HG02623 (cell line): Measurements from ENCODE around the gene MYCBPAP.

Experiments
- ATAC-seq: cut with Tn5 transposase; IDR thresholded peaks from one replicate; pipeline ENCODE4 v1.9.1; 2021; ENCODE audit warnings: moderate library complexity; ENCODE audit not compliant: unreplicated experiment

MYCBPAP gene

DNA sequence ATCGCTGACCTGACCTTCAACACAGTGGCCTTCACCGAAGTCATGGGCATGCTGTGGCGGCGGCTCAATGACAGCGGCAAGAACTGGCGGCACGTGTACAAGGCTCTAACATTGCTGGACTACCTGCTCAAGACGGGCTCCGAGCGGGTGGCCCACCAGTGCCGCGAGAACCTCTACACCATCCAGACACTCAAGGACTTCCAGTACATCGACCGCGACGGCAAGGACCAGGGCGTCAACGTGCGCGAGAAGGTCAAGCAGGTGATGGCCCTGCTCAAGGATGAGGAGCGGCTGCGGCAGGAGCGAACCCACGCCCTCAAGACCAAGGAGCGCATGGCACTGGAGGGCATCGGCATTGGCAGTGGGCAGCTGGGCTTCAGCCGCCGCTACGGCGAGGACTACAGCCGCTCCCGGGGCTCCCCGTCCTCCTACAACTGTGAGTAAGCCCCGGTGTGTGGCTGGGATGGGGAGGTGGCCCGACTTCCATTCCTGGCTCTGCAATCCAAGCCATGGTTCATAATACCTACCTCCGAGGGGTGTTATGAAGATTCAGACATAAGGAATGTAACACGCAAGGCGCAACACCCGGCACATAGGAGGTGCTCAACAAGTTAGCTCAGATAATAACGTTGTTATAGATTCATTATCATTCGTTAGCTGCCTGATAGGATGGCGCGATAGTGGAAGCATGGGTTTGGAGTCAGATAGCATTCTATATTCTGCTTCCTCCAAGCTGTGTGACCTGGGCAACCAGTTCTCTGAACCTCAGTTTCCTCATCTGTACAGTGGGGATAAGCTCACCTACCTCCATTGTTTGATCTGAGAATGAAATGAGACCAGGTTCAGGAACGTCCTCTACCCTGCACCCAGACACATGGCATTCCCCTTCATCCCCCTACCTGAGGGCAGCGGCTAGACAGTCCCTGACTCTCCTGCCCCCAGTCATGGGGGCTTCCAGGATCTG lies 28.7 kb downstream of the MYCBPAP start:
- ATAC-seq: no peak

DNA sequence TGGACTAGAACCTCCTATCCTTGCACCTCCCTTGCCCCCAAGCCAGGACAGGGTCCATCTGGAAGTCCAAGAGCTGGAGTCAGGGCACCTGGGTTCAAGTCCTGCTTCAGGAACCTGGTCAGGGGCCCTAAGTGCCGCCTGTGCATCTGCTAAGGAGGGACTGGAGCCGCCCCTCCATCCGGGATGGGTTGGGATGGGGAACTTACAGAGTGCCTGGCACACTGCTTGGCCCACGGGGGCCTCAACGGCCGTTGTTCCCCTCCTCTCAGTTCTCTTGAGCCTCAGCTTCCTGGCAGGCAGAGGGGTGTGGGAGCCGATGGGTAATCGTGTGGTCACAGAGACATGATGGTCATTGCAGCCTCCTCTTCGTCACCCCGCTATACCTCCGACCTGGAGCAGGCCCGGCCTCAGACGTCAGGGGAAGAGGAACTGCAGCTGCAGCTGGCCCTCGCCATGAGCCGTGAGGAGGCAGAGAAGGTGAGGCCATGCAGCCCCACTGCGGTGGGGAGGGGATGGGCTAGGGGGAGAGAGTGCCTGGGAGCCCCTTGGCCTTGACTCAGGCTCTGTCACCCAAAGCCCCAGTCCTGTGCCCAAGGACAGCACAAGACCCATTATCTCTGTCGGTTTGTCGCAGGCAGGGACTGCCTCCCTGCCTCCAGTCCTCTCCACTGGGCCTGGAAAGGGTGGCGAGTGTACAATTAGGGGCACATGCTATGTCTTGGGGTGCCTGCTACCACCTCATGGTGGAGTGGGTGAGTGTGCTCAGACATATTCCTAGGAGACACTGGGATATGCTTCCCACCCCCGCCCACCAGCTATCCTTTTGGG lies 29.7 kb downstream of the MYCBPAP start:
- ATAC-seq: no peak

DNA sequence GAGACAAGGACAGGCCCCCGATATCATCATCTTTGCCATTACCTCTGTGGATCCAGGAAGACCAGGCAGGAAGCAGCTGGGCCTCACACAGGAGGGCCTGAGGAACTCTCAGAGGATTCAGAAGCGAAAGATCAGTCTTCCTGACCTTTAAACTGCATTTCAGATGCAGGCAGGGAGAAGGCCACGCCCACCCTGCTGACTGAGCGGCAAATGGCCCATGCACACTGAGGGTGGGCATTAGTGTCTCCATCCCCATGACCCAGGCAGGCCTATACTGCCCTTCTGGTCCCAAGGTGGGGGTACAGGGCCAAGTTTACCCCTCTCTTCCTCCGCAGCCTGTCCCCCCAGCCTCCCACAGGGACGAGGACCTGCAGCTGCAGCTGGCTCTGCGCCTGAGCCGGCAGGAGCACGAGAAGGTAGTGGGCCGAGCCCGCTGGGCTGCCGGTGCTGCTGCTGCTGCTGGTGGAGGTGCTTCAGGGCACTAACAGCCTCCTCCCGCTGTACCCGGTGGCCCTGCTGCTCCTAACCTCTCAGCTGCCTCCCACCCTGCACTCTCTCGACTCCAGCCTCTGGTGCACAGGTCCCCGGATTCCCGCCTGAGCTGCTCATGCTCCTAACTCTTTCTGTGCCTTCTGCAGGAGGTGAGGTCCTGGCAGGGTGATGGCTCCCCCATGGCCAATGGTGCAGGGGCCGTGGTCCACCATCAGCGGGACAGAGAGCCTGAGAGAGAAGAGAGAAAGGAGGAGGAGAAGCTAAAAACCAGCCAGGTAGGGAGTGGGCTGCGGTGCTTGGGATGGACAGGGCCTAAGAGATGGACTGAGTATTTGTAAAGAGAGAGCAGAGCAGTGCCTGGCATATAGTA lies 30.5 kb downstream of the MYCBPAP start:
- ATAC-seq: no peak

- no peak for ATAC-seq
These were observed 31.7 kb downstream of the MYCBPAP start for GRCh38 chr17:50539762-50540559.

GRCh38 chr17:50540560-50541401 lies 32.5 kb downstream of the MYCBPAP start:
- ATAC-seq: no peak

DNA sequence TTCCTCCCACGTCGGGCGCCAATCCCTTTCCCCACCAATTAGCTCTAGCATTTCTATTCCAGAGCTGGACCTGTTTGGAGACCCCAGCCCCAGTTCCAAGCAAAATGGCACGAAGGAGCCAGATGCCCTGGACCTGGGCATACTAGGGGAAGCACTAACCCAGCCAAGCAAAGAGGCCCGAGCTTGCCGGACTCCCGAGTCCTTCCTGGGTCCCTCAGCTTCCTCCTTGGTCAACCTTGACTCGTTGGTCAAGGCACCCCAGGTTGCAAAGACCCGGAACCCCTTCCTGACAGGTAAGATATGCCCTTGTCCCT lies 33.1 kb downstream of the MYCBPAP start:
- ATAC-seq: no peak

DNA sequence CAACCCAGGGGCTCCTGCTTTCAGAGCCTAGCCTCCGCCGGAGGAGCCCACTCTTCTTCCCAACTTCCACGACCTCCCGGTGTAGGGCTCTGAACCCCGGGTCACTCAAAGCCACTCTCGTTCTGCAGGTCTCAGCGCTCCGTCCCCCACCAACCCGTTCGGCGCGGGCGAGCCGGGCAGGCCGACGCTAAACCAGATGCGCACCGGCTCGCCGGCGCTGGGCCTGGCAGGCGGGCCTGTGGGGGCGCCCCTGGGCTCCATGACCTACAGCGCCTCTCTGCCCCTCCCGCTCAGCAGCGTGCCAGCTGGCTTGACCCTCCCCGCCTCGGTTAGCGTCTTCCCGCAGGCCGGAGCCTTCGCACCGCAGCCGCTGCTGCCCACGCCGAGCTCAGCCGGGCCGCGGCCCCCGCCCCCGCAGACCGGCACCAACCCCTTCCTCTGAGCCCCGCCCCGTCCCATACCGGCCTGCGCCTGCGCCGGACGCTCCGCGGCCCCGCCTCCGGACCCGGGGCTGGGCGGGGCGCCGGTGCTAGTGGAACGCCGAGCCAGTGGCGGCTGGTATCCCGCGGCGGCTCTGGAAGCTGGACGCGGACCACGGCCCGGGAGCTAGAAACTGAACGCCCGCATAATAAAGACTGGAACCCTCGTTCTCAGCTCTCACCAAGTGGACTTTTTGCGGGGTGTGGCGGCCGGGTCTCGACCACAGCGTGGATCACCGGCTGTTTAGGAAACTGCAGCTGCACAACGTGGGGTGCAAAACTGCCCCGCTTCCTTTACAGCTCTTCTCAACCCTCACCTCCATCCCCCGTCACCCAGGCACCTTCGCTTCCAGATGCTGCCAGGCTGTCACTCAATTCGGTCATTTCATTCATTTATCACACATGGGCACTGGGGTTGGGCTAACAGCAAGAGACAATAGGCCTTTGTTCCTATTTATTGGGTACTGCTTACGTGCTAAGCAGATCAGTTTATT lies 33.8 kb downstream of the MYCBPAP start:
- ATAC-seq: peak; percentile 73

DNA sequence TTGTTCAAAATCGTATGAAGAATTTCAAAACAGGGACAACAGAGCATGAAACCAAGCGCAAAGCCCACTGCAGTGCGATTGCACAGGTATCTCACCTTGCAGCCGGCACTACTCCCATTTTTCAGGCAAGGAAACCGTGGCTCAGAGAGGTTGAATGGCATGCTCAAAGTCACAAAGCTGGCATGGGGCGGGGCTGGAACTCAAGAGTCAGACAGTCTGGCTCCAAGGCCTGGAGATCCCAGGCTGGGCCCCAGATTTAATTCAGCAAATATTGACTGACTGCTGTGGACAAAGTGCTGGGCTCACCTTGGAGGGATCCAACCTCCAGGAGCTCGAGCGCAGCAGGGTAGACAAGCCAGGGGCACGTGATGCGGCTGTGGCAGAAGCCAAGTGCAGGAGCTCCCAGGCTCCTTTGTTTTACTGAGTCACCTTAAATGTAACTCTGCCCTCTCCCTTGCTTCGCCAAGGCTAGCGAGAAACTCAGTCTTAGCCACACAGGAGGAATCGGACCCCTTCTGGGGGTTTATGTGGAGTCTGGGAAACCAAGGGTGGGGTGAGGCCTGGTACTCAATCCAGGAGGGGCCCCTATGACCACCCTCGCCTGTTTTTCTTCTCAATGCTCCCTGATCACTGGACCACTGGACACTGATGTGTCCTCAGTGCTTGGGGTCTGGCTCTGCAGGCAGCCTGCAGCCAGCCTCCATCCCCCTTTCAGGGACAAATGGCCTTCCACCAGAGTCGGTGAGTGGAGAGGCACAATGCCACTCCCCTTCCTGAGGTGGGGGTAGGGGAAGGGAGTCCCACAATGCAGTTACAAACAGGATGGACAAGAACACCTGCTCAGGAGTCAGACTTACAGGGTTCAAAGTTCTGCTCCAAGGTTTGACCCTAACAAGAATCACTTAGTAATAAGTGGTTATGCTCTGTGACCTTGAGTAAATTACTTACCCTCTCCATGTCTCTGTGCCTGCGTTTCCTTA lies 34.8 kb downstream of the MYCBPAP start:
- no peak for ATAC-seq

- ATAC-seq: no peak
These were observed 36.3 kb downstream of the MYCBPAP start for GRCh38 chr17:50544516-50544915.

DNA sequence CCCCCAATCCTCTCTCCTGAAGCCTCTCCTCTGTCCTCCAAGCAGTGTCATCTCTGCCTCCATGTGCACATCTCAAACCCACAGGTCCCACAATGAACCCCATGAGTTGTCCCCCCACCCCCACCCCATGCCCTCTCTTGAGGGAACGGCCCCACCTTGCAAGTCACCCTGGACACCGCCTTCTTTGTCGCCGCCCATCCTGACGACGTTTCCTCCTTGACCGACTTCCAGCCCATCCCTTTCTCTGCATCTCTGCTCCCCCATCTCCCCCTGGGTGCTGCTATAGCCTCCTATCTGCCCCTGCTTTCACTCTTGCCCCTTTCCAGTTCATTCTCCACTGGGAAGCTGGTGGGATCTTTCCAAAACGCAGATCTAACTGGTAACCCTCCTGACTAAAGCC lies 37.1 kb downstream of the MYCBPAP start:
- no peak for ATAC-seq

GRCh38 chr17:50546701-50547034 lies 38.4 kb downstream of the MYCBPAP start:
- ATAC-seq: no peak

DNA sequence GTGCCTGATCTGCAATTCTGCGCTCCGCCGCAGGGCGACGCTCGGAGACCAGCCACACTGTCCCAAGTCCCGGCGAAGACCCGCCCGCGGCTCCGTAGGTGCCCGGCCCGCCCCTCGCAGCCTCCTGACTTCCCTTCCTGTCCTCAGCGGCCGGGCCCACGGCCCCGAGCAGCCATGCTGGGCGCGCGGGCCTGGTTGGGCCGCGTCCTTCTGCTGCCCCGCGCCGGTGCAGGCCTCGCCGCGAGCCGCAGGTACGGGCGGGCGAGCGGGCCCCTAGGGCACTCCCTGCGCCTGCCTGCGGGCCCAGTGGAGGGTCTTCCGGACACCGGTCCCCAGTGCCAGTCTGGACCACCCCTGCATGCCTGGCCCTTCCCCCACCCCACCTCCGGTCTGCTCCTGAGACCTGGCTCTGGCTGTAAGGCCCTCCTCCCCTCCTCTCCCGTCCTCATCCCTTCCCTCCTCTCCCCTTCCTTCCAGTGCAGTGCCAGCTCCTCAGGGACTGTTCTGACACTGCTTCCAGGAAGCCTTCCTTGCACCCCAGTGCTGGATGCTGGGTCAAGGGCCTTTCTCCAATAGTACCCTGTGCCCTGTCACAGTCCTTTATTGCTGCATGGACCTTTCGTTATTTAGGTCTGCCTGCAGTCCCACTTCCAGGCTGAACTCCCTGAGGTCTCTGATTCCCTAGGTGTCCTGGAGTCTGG lies 38.9 kb downstream of the MYCBPAP start, which contains the start of gene SPATA20:
TSS of gene SPATA20 (plus strand) at position 140 of the 701 bp plus-strand sequence. CDS start at position 175, 35 bp downstream.
- peak; percentile 61 for ATAC-seq

GRCh38 chr17:50547736-50548083 lies 39.5 kb downstream of the MYCBPAP start:
- ATAC-seq: no peak

DNA sequence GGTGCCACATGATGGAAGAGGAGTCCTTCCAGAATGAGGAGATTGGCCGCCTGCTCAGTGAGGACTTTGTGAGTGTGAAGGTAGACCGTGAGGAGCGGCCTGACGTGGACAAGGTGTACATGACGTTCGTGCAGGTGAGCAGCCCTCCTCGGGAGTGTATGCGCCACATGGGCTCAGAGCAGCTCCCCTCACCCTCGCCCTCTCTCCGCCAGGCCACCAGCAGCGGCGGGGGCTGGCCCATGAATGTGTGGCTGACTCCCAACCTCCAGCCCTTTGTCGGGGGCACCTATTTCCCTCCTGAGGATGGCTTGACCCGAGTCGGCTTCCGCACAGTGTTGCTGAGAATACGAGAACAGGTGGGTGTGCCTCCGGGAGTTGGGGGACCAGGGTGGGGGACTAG lies 40.6 kb downstream of the MYCBPAP start:
- no peak for ATAC-seq

- no peak for ATAC-seq
These were observed 41.2 kb downstream of the MYCBPAP start for GRCh38 chr17:50549256-50549941.

GRCh38 chr17:50549969-50550368 lies 41.7 kb downstream of the MYCBPAP start:
- no peak for ATAC-seq
